ENCODE measurements around the gene SPAM1.
"Not testable (repeated sequence)": the region's sequence is repeated elsewhere in the genome, so short reads cannot be mapped to it uniquely, and the experiment has no call there.

The SPAM1 gene

GRCh38 chr7:123958186-123958703 is 33.2 kb downstream of the SPAM1 start:
- no peak for DNase-seq

- DNase-seq, result no peak
These were observed 36.7 kb downstream of the SPAM1 start for GRCh38 chr7:123961771-123962170.

GRCh38 chr7:123966936-123967335 is 41.9 kb downstream of the SPAM1 start:
- no peak for DNase-seq

- DNase-seq, result no peak
These were observed 47.0 kb downstream of the SPAM1 start for GRCh38 chr7:123972045-123972444.

- DNase-seq, result no peak
These were observed 47.8 kb downstream of the SPAM1 start for GRCh38 chr7:123972831-123973230.

- no peak for DNase-seq
These were observed 49.4 kb downstream of the SPAM1 start for GRCh38 chr7:123974326-123974908.

- no peak for DNase-seq
These were observed 50.0 kb downstream of the SPAM1 start for GRCh38 chr7:123975084-123975483.

- no peak for DNase-seq
These were observed 52.0 kb downstream of the SPAM1 start for GRCh38 chr7:123977081-123977480.

GRCh38 chr7:123979876-123980275 is 54.8 kb downstream of the SPAM1 start:
- no peak for DNase-seq

GRCh38 chr7:123987445-123987844 is 62.4 kb downstream of the SPAM1 start:
- DNase-seq, result no peak

GRCh38 chr7:123992913-123993518 is 68.0 kb downstream of the SPAM1 start:
- no peak for DNase-seq

GRCh38 chr7:123993996-123994395 is 69.0 kb downstream of the SPAM1 start:
- DNase-seq, result no peak

- no peak for DNase-seq
These were observed 69.4 kb downstream of the SPAM1 start for GRCh38 chr7:123994449-123994848.

- no peak for DNase-seq
These were observed 70.7 kb downstream of the SPAM1 start for GRCh38 chr7:123995617-123996326.

GRCh38 chr7:123996327-123996625 is 71.2 kb downstream of the SPAM1 start:
- no peak for DNase-seq

- DNase-seq, result no peak
These were observed 73.9 kb downstream of the SPAM1 start for GRCh38 chr7:123998921-123999320.

GRCh38 chr7:123999703-124000102 is 74.7 kb downstream of the SPAM1 start:
- no peak for DNase-seq

GRCh38 chr7:124008296-124008695 is 83.3 kb downstream of the SPAM1 start:
- not testable (repeated sequence) for DNase-seq

GRCh38 chr7:124009321-124009720 is 84.3 kb downstream of the SPAM1 start:
- DNase-seq, result no peak
